ENCODE data around the gene MAS1. TPM values are rescaled to one million over a fixed set of nuclear protein-coding genes. Genes with fewer than 3 reads are reported as not detected.
"Not testable (repeated sequence)": the region's sequence is repeated elsewhere in the genome, so short reads cannot be mapped to it uniquely, and the experiment has no call there.

MAS1 gene
- not detected in 2 replicates for total RNA-seq (2022)
- percentile 11 among the genes with signal in this experiment for Bru-seq, nascent RNA
- percentile 12 among the genes with signal in this experiment for BruChase-seq, experiment 1, labeled RNA remaining after a 2-hour chase
- not detected for BruChase-seq, experiment 2, labeled RNA remaining after a 6-hour chase
- long read RNA-seq, result 0 reads

GRCh38 chr6:159890792-159891191 is at the start of gene MAS1:
TSS of gene MAS1 (plus strand) at chr6:159890988. CDS start at chr6:159906956, 15,968 bp downstream.
- no peak for DNase-seq
- no peaks in the 10 kb centered on the region for H3K27me3 ChIP-seq (replicated peaks; ENCODE audit: control insufficient read depth, insufficient read depth, low read length)
- no TSS peak for BruUV-seq (replicated peaks)

GRCh38 chr6:159842035-159842434 is 48.8 kb upstream of the MAS1 start:
- intact Hi-C loops (cut with micrococcal nuclease; ENCODE audit: unreplicated experiment), result loop anchor here (5.0 kb wide), 1 partner anchor 270 kb away; no protein-coding TSS in a partner anchor
- no peaks in the 10 kb centered on the region for H3K27me3 ChIP-seq (replicated peaks; ENCODE audit: control insufficient read depth, insufficient read depth, low read length)
- H3K4me3 ChIP-seq (ENCODE audit: low read depth, low read length), result no peak overlapping the region
- peak in 1 of 2 experiments; percentile 42 for DNase-seq
- H3K9me3 ChIP-seq, result no peaks in the 10 kb centered on the region
- Mint-ChIP-seq H3K9me3 (ENCODE audit: unreplicated experiment) (no peaks in the 10 kb centered on the region), H3K4me3 (ENCODE audit: unreplicated experiment) (no peak overlapping the region), H3K27ac (ENCODE audit: unreplicated experiment) (no peak overlapping the region), H3K27me3 (ENCODE audit: insufficient read depth, unreplicated experiment) (no peaks in the 10 kb centered on the region), H3K4me1 (ENCODE audit: low read depth, unreplicated experiment) (peaks cover 12% of the 10 kb centered on the region), H3K36me3 (ENCODE audit: insufficient read depth, unreplicated experiment) (no peaks in the 10 kb centered on the region)
- no TSS peak for BruUV-seq (replicated peaks)
- H3K4me1 ChIP-seq, result no peaks in the 10 kb centered on the region
- TF ChIP-seq, protein P1, sequence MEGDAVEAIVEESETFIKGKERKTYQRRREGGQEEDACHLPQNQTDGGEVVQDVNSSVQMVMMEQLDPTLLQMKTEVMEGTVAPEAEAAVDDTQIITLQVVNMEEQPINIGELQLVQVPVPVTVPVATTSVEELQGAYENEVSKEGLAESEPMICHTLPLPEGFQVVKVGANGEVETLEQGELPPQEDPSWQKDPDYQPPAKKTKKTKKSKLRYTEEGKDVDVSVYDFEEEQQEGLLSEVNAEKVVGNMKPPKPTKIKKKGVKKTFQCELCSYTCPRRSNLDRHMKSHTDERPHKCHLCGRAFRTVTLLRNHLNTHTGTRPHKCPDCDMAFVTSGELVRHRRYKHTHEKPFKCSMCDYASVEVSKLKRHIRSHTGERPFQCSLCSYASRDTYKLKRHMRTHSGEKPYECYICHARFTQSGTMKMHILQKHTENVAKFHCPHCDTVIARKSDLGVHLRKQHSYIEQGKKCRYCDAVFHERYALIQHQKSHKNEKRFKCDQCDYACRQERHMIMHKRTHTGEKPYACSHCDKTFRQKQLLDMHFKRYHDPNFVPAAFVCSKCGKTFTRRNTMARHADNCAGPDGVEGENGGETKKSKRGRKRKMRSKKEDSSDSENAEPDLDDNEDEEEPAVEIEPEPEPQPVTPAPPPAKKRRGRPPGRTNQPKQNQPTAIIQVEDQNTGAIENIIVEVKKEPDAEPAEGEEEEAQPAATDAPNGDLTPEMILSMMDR (IDR thresholded peaks at IDR 0.05; ENCODE audit: insufficient read depth in 1 of 2, low read depth in 1 of 2, low read length in 1 of 2, severe bottlenecking in 1 of 2, unreplicated experiment in 1 of 2), result peak; percentile 53 to 57
- no peaks in the 10 kb centered on the region for H3K36me3 ChIP-seq (ENCODE audit: control insufficient read depth, insufficient read depth, low read length)
- ChIA-PET CTCF (no interaction called here), POLR2A (no interaction called here)

More at GRCh38 chr6:159890792-159891191, at the start of gene MAS1:
- peaks cover 11% of the 10 kb centered on the region for H3K4me1 Mint-ChIP-seq (ENCODE audit: low read depth, unreplicated experiment)
- ChIA-PET POLR2A (no interaction called here), CTCF (no interaction called here)
- no peak within 1 kb of the TSS for H3K4me3 ChIP-seq (ENCODE audit: low read depth, low read length)
- H3K9me3 Mint-ChIP-seq (ENCODE audit: unreplicated experiment), result no peaks in the 10 kb centered on the region
- H3K36me3 Mint-ChIP-seq (ENCODE audit: insufficient read depth, unreplicated experiment), result no peaks in the 10 kb centered on the region
- TF ChIP-seq, protein P1 (IDR thresholded peaks at IDR 0.05; ENCODE audit: insufficient read depth in 1 of 2, low read depth in 1 of 2, low read length in 1 of 2, severe bottlenecking in 1 of 2, unreplicated experiment in 1 of 2), result no peak
- H3K4me1 ChIP-seq, result peaks cover 9% of the 10 kb centered on the region; the same call in 1 of the 2 replicates
- H3K27ac Mint-ChIP-seq (ENCODE audit: unreplicated experiment), result no peak within 1 kb of the TSS
- H3K27me3 Mint-ChIP-seq (ENCODE audit: insufficient read depth, unreplicated experiment), result peaks cover 21% of the 10 kb centered on the region
- intact Hi-C loops (cut with micrococcal nuclease; ENCODE audit: unreplicated experiment), result no loop called here
- no peaks in the 10 kb centered on the region for H3K9me3 ChIP-seq
- H3K36me3 ChIP-seq (ENCODE audit: control insufficient read depth, insufficient read depth, low read length), result no peaks in the 10 kb centered on the region
- no peak within 1 kb of the TSS for H3K4me3 Mint-ChIP-seq (ENCODE audit: unreplicated experiment)

DNA sequence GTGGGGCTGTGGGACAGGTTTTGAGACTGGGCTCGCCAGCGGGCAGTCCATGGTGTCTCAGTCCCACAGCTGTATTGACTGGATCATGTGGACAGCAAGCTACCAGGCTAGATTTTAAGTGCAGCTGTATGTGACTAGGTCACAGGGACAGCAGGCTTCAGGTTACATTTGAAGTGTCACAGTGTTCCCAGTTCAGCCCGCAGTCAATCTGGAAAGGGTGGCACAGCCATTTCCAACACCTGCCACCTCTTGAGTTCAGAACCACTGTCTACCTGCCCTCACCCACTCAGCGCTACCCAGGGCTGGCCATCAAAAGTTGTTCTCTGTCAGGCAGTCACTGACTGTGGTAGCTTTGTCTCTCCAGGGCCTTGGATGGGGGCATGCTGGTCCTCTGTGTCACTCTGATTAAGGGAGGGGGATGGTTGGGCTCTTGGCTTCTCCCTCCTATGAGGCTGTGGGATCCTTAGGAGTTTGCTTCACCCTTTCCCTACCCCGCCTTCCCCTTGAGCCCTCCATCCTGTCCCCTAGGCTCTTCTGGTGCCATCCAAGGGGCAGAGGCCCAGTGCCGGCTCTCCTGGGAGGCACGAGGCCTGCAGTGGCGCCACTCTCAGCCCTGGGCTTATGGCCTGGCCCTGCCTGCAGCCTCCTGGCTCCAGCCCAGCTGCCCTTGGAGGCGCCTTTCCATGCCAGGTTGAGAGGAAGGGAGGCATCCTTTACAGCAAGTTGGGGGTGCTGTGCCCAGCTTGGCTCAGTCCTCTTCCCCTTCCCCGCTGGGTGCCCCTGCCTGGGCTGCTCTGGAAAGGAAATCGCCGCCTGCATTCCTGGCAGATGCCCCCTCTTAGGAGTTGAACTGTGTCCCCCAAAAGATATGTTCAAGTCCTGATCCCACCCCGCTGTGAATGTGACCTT is 45.8 kb upstream of the MAS1 start:
- intact Hi-C loops (cut with micrococcal nuclease; ENCODE audit: unreplicated experiment), result loop anchor here (5.0 kb wide), 1 partner anchor 273 kb away; no protein-coding TSS in a partner anchor
- no peak overlapping the region for H3K27ac Mint-ChIP-seq (ENCODE audit: unreplicated experiment)
- DNase-seq, result no peak
- TF ChIP-seq, protein P1 (IDR thresholded peaks at IDR 0.05; ENCODE audit: insufficient read depth in 1 of 2, low read depth in 1 of 2, low read length in 1 of 2, severe bottlenecking in 1 of 2, unreplicated experiment in 1 of 2), result no peak
- peaks cover 6% of the 10 kb centered on the region for H3K4me1 Mint-ChIP-seq (ENCODE audit: low read depth, unreplicated experiment)
- H3K9me3 Mint-ChIP-seq (ENCODE audit: unreplicated experiment), result peaks cover 15% of the 10 kb centered on the region
- no peaks in the 10 kb centered on the region for H3K36me3 Mint-ChIP-seq (ENCODE audit: insufficient read depth, unreplicated experiment)
- BruUV-seq (replicated peaks), result no TSS peak
- ChIA-PET POLR2A (no interaction called here), CTCF (no interaction called here)
- no peaks in the 10 kb centered on the region for H3K27me3 Mint-ChIP-seq (ENCODE audit: insufficient read depth, unreplicated experiment)
- Histone ChIP-seq H3K27me3 (replicated peaks; ENCODE audit: control insufficient read depth, insufficient read depth, low read length) (no peaks in the 10 kb centered on the region), H3K36me3 (ENCODE audit: control insufficient read depth, insufficient read depth, low read length) (no peaks in the 10 kb centered on the region), H3K4me3 (ENCODE audit: low read depth, low read length) (no peak overlapping the region), H3K4me1 (no peaks in the 10 kb centered on the region), H3K9me3 (peaks cover 6% of the 10 kb centered on the region; the same call in 1 of the 2 replicates)
- no peak overlapping the region for H3K4me3 Mint-ChIP-seq (ENCODE audit: unreplicated experiment)

- H3K36me3 Mint-ChIP-seq (ENCODE audit: insufficient read depth, unreplicated experiment); H3K27ac Mint-ChIP-seq (ENCODE audit: unreplicated experiment); H3K4me1 ChIP-seq; intact Hi-C loops (cut with micrococcal nuclease; ENCODE audit: unreplicated experiment); H3K4me3 ChIP-seq (ENCODE audit: low read depth, low read length); H3K9me3 ChIP-seq; H3K4me3 Mint-ChIP-seq (ENCODE audit: unreplicated experiment); POLR2A ChIA-PET; CTCF ChIA-PET; H3K4me1 Mint-ChIP-seq (ENCODE audit: low read depth, unreplicated experiment); H3K27me3 ChIP-seq (replicated peaks; ENCODE audit: control insufficient read depth, insufficient read depth, low read length); H3K36me3 ChIP-seq (ENCODE audit: control insufficient read depth, insufficient read depth, low read length); DNase-seq; H3K27me3 Mint-ChIP-seq (ENCODE audit: insufficient read depth, unreplicated experiment); BruUV-seq (replicated peaks): not testable (repeated sequence)
- peaks cover 20% of the 10 kb centered on the region for H3K9me3 Mint-ChIP-seq (ENCODE audit: unreplicated experiment)
Measured at GRCh38 chr6:159848552-159848951, 42.2 kb upstream of the MAS1 start.
